GM13977 (cell line): ENCODE data around the gene ELL.

Experiments
- DNase-seq: peaks from one replicate; pipeline ENCODE4 v3.0.0; 2012; ENCODE audit warnings: low spot score
- CTCF ChIP-seq: IDR thresholded peaks from 2 replicates; pipeline ENCODE4 v1.5.1; 2012; ENCODE audit warnings: mild to moderate bottlenecking, control low read depth; ENCODE audit not compliant: insufficient read depth; ENCODE audit errors: extremely low read depth, missing control alignments
- in situ Hi-C: fragments of 300-500 bp; cut with MboI; formaldehyde crosslinking; loops from one replicate; pipeline ENCODE4 v1.12.0; 2022; ENCODE audit warnings: low sequenced_read_pairs, low pct_unique_long_range_greater_than_20kb, mixed read lengths, inconsistent platforms; ENCODE audit not compliant: unreplicated experiment

The ELL gene

GRCh38 chr19:18513868-18514267 lies 8.0 kb downstream of the ELL start:
- no peak for DNase-seq
- TF ChIP-seq CTCF: no peak
- in situ Hi-C loops: no loop called here

DNA sequence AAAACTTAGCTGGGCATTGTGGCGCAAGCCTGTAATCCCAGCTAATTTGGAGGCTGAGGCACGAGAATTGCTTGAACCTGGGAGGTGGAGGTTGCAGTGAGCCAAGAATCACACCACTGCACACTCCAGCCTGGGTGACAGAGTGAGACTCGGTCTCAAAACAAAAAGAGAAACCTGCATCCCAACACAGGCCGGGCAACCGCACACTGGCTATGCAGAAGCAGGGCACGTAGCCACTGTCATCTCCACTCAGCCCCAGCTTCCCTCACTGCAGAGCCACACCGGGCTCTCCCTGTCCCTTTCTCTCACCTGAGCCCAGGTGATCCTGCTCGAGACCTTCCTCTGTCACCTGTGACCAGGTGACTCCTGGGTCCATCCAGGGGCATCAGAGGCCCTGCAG lies 11.7 kb downstream of the ELL start:
- no peak for DNase-seq
- no peak for TF ChIP-seq CTCF
- in situ Hi-C loops: no loop called here

DNA sequence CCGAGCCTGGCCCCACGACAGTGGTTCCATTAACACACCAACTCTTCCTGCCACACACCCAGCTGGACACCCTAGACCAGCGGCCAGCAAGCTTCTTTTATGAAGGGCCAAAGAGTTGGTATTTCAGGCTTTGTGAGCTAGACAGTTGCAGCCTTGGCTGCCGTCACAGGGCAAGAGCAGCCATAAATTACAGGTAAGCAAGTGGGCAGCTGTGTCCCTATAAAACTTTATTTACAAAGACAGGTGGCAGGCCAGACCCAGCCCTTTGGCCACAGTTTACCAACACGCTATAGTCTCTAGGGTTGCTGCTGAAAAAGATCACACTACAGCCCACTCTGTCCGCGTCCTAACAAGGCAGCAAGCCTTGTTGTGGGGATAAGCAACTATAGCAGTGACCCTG lies 13.3 kb downstream of the ELL start:
- no peak for DNase-seq
- in situ Hi-C loops: no loop called here
- TF ChIP-seq CTCF: no peak

DNA sequence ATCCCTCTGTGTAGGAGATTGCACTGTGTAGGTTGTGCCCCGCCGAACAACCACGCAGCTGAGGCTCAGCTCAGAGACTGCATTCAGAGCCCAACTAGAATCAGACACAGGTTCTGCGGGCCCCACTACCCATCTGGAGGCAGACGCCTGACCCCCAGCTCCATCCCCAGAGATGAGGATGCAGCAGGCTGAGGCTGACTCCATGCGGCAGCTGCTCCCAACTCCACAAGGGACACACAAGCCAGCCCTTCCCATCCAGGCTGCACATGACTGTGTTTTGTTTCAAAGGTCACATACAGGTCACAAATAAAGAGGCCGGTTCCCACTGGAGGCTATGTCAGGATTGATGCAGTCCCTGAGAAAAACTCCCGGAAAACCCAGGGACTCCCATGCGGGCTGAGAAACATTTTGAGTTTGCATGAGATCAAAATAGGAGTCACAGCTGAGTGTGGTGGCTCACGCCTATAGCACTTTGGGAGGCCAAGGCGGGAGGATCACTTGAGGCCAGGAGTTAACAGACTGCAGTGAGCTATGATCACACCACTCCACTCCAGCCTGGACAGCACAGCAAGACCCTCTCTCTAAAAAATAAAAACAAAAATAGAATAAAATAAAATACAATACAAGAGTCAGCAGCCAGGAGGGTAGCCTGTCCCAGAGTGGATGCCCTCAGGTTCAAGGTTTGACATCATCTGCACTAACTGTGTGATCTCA lies 14.0 kb downstream of the ELL start:
- no peak for DNase-seq
- in situ Hi-C loops: no loop called here
- no peak for TF ChIP-seq CTCF

GRCh38 chr19:18507021-18507726 lies 14.7 kb downstream of the ELL start:
- no peak for DNase-seq
- TF ChIP-seq CTCF: no peak
- in situ Hi-C loops: no loop called here

GRCh38 chr19:18506101-18506930 lies 15.6 kb downstream of the ELL start:
- in situ Hi-C loops: no loop called here
- no peak for DNase-seq
- no peak for TF ChIP-seq CTCF
